Sigmoid colon (tissue), 4 donors: ENCODE measurements around the gene CERKL.

Experiments used
- CTCF ChIP-seq, 4 experiments: fragments of 450-650 bp in 3 of 4; fragments of 200-600 bp in 1 of 4; IDR thresholded peaks; one replicate each; pipeline ENCODE4 v1.5.1; 2016 to 2019; ENCODE audit warnings: antibody characterized with exemption in 4 of 4, mild to moderate bottlenecking in 3 of 4, moderate library complexity in 2 of 4
- POLR2A ChIP-seq, 2 donors: fragments of 450-650 bp; IDR thresholded peaks; one replicate each; pipeline ENCODE4 v1.6.1; 2016; ENCODE audit warnings: antibody characterized with exemption in 2 of 2, mild to moderate bottlenecking in 2 of 2, moderate library complexity in 2 of 2
- POLR2AphosphoS5 ChIP-seq, 4 donors: sonication (generic); formaldehyde crosslinking; IDR thresholded peaks; one replicate each; pipeline ENCODE4 v1.6.1; 2017; ENCODE audit warnings: antibody characterized with exemption in 4 of 4

DNA sequence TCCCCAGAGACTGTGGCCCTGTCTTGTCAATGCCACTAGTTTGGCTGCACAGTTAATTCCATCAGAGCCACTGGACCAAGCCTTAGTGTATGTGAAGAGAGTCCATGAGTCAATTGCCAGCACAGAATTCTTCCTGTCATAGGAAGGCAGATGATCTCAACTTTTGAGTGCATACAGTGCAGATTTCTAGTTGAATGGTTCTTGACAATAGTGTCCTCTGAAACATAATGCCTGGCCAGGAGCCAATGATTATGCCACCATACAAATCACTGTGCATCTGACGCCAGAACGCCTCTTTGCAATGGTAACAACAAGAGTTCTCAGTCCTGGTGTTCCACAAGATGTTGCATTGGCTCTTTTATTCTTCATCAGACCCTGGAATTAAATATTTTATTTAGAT, 16.3 kb upstream of the CERKL start:
- TF ChIP-seq CTCF (IDR thresholded peaks at IDR 0.05) (no peak), POLR2AphosphoS5 (IDR thresholded peaks at IDR 0.05) (no peak), POLR2A (IDR thresholded peaks at IDR 0.05) (no peak)
